HEK293T (cell line): ENCODE data around the gene COL10A1.
A peak's percentile ranks its signal among the peaks of the same experiment; 100 is the strongest.

ENCODE experiments used
- CTCF ChIA-PET: fragments of 350-600 bp; formaldehyde crosslinking; extraction: SDS; loops from one replicate; lab custom pipeline; 2021; ENCODE audit warnings: antibody characterized with exemption, inconsistent platforms; lab: Yijun Ruan, JAX
- POLR2A ChIA-PET: fragments of 350-600 bp; formaldehyde crosslinking; extraction: SDS; loops from one replicate; lab custom pipeline; 2020; ENCODE audit warnings: antibody characterized with exemption, inconsistent platforms; lab: Yijun Ruan, JAX
- DNase-seq: peaks from one replicate; pipeline ENCODE4 v3.0.0; 2012; ENCODE audit warnings: mixed read lengths; ENCODE audit errors: extremely low spot score
- ARNT ChIP-seq: fragments of 450-650 bp; IDR thresholded peaks from 2 replicates; pipeline ENCODE4 v1.6.1; 2017; ENCODE audit warnings: mild to moderate bottlenecking
- BHLHE40 ChIP-seq: fragments of 450-650 bp; IDR thresholded peaks from 2 replicates; pipeline ENCODE4 v1.6.1; 2016; ENCODE audit warnings: mild to moderate bottlenecking, moderate library complexity, borderline replicate concordance
- CTBP1 ChIP-seq: fragments of 450-650 bp; IDR thresholded peaks from 2 replicates; pipeline ENCODE4 v1.6.1; 2016; ENCODE audit warnings: borderline replicate concordance
- ELF4 ChIP-seq: fragments of 450-650 bp; IDR thresholded peaks from 2 replicates; pipeline ENCODE4 v1.6.1; 2017; ENCODE audit warnings: antibody characterized with exemption
- FOXA1 ChIP-seq: fragments of 450-650 bp; IDR thresholded peaks from 2 replicates; pipeline ENCODE4 v1.6.1; 2016; ENCODE audit warnings: mild to moderate bottlenecking
- FOXK2 ChIP-seq: fragments of 450-650 bp; IDR thresholded peaks from 2 replicates; pipeline ENCODE4 v1.6.1; 2016; ENCODE audit warnings: mild to moderate bottlenecking
- FOXM1 ChIP-seq: fragments of 450-650 bp; IDR thresholded peaks from 2 replicates; pipeline ENCODE4 v1.6.1; 2017; ENCODE audit warnings: mild to moderate bottlenecking, borderline replicate concordance
- HDGF ChIP-seq: fragments of 450-650 bp; IDR thresholded peaks from 2 replicates; pipeline ENCODE4 v1.6.1; 2017; ENCODE audit warnings: antibody characterized with exemption, borderline replicate concordance
- L3MBTL2 ChIP-seq: fragments of 450-650 bp; conservative IDR thresholded peaks from 2 replicates; pipeline ENCODE4 v1.6.1; 2016; ENCODE audit warnings: mild to moderate bottlenecking
- LEF1 ChIP-seq: fragments of 450-650 bp; IDR thresholded peaks from 2 replicates; pipeline ENCODE4 v1.6.1; 2017; ENCODE audit warnings: mild to moderate bottlenecking, borderline replicate concordance
- NFRKB ChIP-seq: fragments of 450-650 bp; IDR thresholded peaks from 2 replicates; pipeline ENCODE4 v1.6.1; 2016; ENCODE audit warnings: mild to moderate bottlenecking, moderate library complexity
- SP1 ChIP-seq: fragments of 450-650 bp; IDR thresholded peaks from 2 replicates; pipeline ENCODE4 v1.6.1; 2017
- SUZ12 ChIP-seq: fragments of 450-650 bp; IDR thresholded peaks from 2 replicates; pipeline ENCODE4 v1.6.1; 2016; ENCODE audit warnings: mild to moderate bottlenecking
- TARDBP ChIP-seq: fragments of 450-650 bp; IDR thresholded peaks from 2 replicates; pipeline ENCODE4 v1.6.1; 2016
- ZNF384 ChIP-seq: fragments of 450-650 bp; IDR thresholded peaks from 2 replicates; pipeline ENCODE4 v1.6.1; 2016
- TF ChIP-seq, protein P1 (sequence below): fragments of 450-650 bp; IDR thresholded peaks from 2 replicates; pipeline ENCODE4 v1.6.1; 2016

The COL10A1 gene

DNA sequence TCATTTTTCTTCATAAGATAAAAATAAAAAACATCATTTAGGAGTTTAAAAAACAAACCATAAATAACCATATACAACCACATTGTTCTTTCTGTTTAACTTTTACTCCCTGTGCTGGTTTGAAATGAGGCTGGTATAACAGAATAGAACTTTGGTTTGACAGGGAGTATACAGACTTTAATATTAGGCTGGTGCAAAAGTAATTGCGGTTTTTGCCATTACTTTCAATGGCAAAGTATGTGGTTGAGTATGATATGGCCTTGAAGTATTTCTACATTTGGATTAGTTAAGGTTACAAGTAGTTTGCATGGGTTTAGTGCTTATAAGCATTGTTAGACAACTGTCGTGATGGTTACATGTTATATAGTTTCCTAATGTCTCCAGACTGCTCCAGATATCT, 29.0 kb upstream of the COL10A1 start:
- TF ChIP-seq ELF4: peak; percentile 57; the same call in 1 of the 2 replicates
- TF ChIP-seq FOXK2: no peak
- ChIA-PET POLR2A (no interaction called here), CTCF (no interaction called here)
- no peak for DNase-seq

DNA sequence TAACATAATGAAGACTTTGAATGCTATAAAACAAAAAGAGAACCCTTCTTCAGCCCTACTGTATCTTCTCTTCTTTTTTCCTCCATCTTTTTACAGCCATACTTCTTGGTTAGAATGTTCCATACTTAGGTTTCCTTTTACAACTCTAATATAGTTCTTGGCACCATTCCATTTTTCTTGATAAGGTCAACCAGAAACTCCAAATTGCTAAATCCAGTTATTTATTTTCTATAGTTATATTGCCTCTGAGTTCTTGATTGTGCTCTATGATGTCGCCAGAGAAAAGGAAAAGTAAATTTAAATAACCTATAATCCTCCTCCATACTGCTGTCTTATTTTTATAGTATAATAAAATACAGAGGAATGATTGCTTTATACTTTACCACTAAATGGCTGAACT, 26.7 kb upstream of the COL10A1 start:
- CTCF ChIA-PET: no interaction called here
- DNase-seq: no peak

GRCh38 chr6:116145803-116146675, 20.1 kb upstream of the COL10A1 start:
- no peak for DNase-seq
- TF ChIP-seq HDGF (no peak), LEF1 (no peak), FOXK2 (no peak), SP1 (no peak), ZNF384 (no peak), CTBP1 (no peak), TARDBP (no peak), ARNT (no peak), FOXM1 (no peak), BHLHE40 (no peak)
- TF ChIP-seq, protein P1, sequence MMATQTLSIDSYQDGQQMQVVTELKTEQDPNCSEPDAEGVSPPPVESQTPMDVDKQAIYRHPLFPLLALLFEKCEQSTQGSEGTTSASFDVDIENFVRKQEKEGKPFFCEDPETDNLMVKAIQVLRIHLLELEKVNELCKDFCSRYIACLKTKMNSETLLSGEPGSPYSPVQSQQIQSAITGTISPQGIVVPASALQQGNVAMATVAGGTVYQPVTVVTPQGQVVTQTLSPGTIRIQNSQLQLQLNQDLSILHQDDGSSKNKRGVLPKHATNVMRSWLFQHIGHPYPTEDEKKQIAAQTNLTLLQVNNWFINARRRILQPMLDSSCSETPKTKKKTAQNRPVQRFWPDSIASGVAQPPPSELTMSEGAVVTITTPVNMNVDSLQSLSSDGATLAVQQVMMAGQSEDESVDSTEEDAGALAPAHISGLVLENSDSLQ: no peak
- ChIA-PET CTCF (no interaction called here), POLR2A (no interaction called here)

More for the DNA sequence above, 26.7 kb upstream of the COL10A1 start:
- POLR2A ChIA-PET: no interaction called here
- TF ChIP-seq L3MBTL2 (no peak), LEF1 (no peak), FOXK2 (no peak)
- TF ChIP-seq, protein P1: no peak

GRCh38 chr6:116144605-116145004, 18.7 kb upstream of the COL10A1 start:
- no peak for TF ChIP-seq TARDBP
- TF ChIP-seq FOXA1: no peak
- TF ChIP-seq SUZ12: no peak
- TF ChIP-seq, protein P1: no peak
- no peak for TF ChIP-seq NFRKB
- CTCF ChIA-PET: interaction anchor here (0.6 kb wide), 1 partner anchor 59 kb away, joined by 6 read pairs; no protein-coding TSS in a partner anchor
- DNase-seq: no peak
- POLR2A ChIA-PET: no interaction called here

GRCh38 chr6:116139917-116140316, 14.0 kb upstream of the COL10A1 start:
- CTCF ChIA-PET: interaction anchor here (0.9 kb wide), 1 partner anchor 31 kb away, joined by 3 read pairs; no protein-coding TSS in a partner anchor
- no peak for TF ChIP-seq SP1
- no peak for TF ChIP-seq TARDBP
- TF ChIP-seq ELF4: no peak
- no peak for TF ChIP-seq FOXM1
- no peak for TF ChIP-seq ARNT
- TF ChIP-seq LEF1: no peak
- DNase-seq: no peak
- POLR2A ChIA-PET: no interaction called here

GRCh38 chr6:116136933-116137340, 11.0 kb upstream of the COL10A1 start:
- CTCF ChIA-PET: no interaction called here
- no peak for DNase-seq
- TF ChIP-seq BHLHE40: no peak
- POLR2A ChIA-PET: no interaction called here

DNA sequence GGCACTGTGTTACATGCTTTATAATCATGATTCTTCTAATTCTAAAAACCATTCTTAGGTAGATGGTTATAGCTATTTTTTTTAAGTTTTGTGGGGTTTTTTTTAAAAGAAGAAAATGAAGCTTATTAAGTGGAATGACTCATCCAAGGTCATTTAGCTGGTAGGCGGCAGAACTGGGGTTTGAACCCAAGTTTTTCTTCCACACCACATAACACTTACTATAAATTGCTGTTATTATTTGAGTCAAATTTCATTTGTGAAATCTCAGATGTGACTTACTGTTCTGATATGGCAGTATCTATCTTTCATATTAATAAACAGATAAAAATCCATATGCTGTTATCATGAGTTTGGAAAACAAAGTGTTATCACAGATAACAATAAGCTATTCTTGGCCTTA, 10.4 kb upstream of the COL10A1 start:
- DNase-seq: no peak
- CTCF ChIA-PET: no interaction called here
- POLR2A ChIA-PET: no interaction called here
- TF ChIP-seq BHLHE40 (no peak), FOXM1 (no peak), NFRKB (no peak), FOXK2 (no peak), ARNT (no peak), LEF1 (no peak), TARDBP (no peak)
